Spleen (tissue), 11 donors: ENCODE results near the gene ILKAP. TPM values are rescaled to one million over a fixed set of nuclear protein-coding genes. Genes with fewer than 3 reads are reported as not detected.

Experiments used
- DNase-seq: peaks from one replicate; pipeline ENCODE4 v3.0.0-alpha.2; 2020
- H3K27ac ChIP-seq, 8 donors: fragments of 200-600 bp; sonication (generic) in 7 of 8; 1 replicate in 4 of 8; 2 replicates in 4 of 8; pipeline versions ENCODE4 v1.5.0 to v1.8.0; 2016 to 2021; ENCODE audit warnings: inconsistent platforms in 4 of 8, mild to moderate bottlenecking in 4 of 8, moderate library complexity in 1 of 8
- H3K27me3 ChIP-seq, 7 donors: fragments of 200-600 bp; sonication (generic) in 6 of 7; replicated peaks in 1 of 7; 1 replicate in 4 of 7; 2 replicates in 3 of 7; pipeline versions ENCODE4 v1.5.0 to v1.8.0; 2016 to 2021; ENCODE audit warnings: inconsistent platforms in 3 of 7, mild to moderate bottlenecking in 1 of 7
- H3K36me3 ChIP-seq, 6 donors: fragments of 200-600 bp; sonication (generic) in 5 of 6; 1 replicate in 4 of 6; 2 replicates in 2 of 6; pipeline versions ENCODE4 v1.5.0 to v1.8.0; 2016 to 2021; ENCODE audit warnings: inconsistent platforms in 2 of 6
- H3K4me1 ChIP-seq, 6 donors: fragments of 200-600 bp; sonication (generic) in 5 of 6; 1 replicate in 3 of 6; 2 replicates in 3 of 6; pipeline versions ENCODE4 v1.5.0 to v1.8.0; 2016 to 2021; ENCODE audit warnings: inconsistent platforms in 3 of 6
- H3K4me3 ChIP-seq, 8 donors: fragments of 200-600 bp; sonication (generic) in 7 of 8; 1 replicate in 4 of 8; 2 replicates in 4 of 8; pipeline versions ENCODE4 v1.5.0 to v1.8.0; 2016 to 2021; ENCODE audit warnings: inconsistent platforms in 4 of 8, mild to moderate bottlenecking in 4 of 8, moderate library complexity in 2 of 8
- H3K9me3 ChIP-seq, 8 donors: fragments of 200-600 bp; sonication (generic) in 7 of 8; 1 replicate in 4 of 8; 2 replicates in 4 of 8; pipeline versions ENCODE4 v1.5.0 to v1.8.0; 2016 to 2021; ENCODE audit warnings: inconsistent platforms in 4 of 8
- POLR2A ChIP-seq, 3 donors: fragments of 450-650 bp; IDR thresholded peaks; one replicate each; pipeline ENCODE4 v1.5.1; 2017; ENCODE audit warnings: antibody characterized with exemption in 3 of 3, mild to moderate bottlenecking in 1 of 3
- POLR2AphosphoS5 ChIP-seq, 3 donors: sonication (generic); formaldehyde crosslinking; IDR thresholded peaks; one replicate each; pipeline ENCODE4 v1.5.1; 2017; ENCODE audit warnings: antibody characterized with exemption in 3 of 3
- WGBS, 5 donors: extraction: QIAGEN DNeasy Blood & Tissue Kit in 3 of 5; methylation state at CpG; one replicate each; pipeline versions ENCODE4 v1.1.5 to v1.1.7; 2013 to 2018; 5-methylcytosine and 5-hydroxymethylcytosine counted together
- intact Hi-C: fragments of 100-400 bp; cut with DNase I; formaldehyde crosslinking; loops from one replicate; pipeline ENCODE4 v1.15.0; 2023; ENCODE audit warnings: low total_unique reads
- polyA plus RNA-seq, 3 donors: library from polyadenylated mRNA; stranded (reverse); fragments of 200-250 nt; gene quantifications; one replicate each; pipeline ENCODE4 v1.2.1, GENCODE V29; 2013
- total RNA-seq, 7 donors: library from RNA; depleted of rRNA in 3 of 7; stranded (reverse); fragments of >200 nt in 3 of 7; fragmentation: NEBNext Ultra II Directional in 4 of 7; extraction: Animal tissue kit (Norgen Biotek cat#: 25700) in 4 of 7; gene quantifications; one replicate each; pipeline versions ENCODE4 v1.1.0 to v1.2.1, GENCODE V29; 2016 to 2021
- TF ChIP-seq, protein P1 (sequence below), 11 experiments: fragments of 200-600 bp in 7 of 11; fragments of 450-650 bp in 4 of 11; sonication (generic) in 4 of 11; IDR thresholded peaks in 8 of 11; conservative IDR thresholded peaks in 3 of 11; 1 replicate in 7 of 11; 2 replicates in 4 of 11; pipeline versions ENCODE4 v1.4.0 to v1.8.0; 2016 to 2021; ENCODE audit warnings: antibody characterized with exemption in 11 of 11, inconsistent platforms in 4 of 11, mild to moderate bottlenecking in 1 of 11
- donor health status: healthy with polysubstance abuse.
- donor health status: DM: no; HTN: no; CAD: no; lungs with moderate emphysema.
- donor health status: DM: no; HTN: no; CAD: no.
- donor health status: Bipolar disorder and iron deficiency.
- donor health status: healthy.
- donor health status: DM: no; HTN: no; CAD: no.
- donor health status: DM: yes; HTN: yes; CAD: no.

ILKAP gene
- total and polyA plus RNA-seq, 10 donors = 39.7 to 64.5 (median 50.1) TPM

DNA sequence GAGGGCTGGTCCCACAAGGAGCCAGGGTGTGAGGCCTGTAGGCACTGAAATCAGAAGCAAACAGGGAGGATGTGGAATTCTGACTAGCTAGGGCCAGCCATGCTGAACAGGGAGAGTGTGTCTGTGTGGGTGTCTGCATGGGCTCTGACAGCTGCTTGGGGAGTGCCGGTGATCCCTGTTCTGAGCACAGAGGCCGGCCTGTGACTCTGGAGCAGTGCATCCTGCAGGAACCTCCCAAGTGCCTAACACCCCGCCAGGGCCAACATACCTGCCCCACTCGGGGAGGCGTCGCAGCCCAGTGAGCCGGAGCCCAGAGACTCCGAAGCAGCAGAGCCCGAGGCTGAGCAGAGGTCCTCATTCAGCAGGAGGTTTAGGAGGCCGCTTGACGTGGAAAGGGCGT, 47.8 kb upstream of the ILKAP start:
- H3K9me3 ChIP-seq = no peaks in the 10 kb centered on the region
- H3K36me3 ChIP-seq = peaks cover 0 to 100% (median 59%) of the 10 kb centered on the region in 6 donors
- TF ChIP-seq POLR2AphosphoS5 (IDR thresholded peaks at IDR 0.05) (no peak), POLR2A (IDR thresholded peaks at IDR 0.05) (no peak)
- TF ChIP-seq, protein P1, sequence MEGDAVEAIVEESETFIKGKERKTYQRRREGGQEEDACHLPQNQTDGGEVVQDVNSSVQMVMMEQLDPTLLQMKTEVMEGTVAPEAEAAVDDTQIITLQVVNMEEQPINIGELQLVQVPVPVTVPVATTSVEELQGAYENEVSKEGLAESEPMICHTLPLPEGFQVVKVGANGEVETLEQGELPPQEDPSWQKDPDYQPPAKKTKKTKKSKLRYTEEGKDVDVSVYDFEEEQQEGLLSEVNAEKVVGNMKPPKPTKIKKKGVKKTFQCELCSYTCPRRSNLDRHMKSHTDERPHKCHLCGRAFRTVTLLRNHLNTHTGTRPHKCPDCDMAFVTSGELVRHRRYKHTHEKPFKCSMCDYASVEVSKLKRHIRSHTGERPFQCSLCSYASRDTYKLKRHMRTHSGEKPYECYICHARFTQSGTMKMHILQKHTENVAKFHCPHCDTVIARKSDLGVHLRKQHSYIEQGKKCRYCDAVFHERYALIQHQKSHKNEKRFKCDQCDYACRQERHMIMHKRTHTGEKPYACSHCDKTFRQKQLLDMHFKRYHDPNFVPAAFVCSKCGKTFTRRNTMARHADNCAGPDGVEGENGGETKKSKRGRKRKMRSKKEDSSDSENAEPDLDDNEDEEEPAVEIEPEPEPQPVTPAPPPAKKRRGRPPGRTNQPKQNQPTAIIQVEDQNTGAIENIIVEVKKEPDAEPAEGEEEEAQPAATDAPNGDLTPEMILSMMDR (IDR thresholded peaks at IDR 0.05 in 8 of 11, conservative IDR thresholded peaks at IDR 0.05 in 3 of 11) = no peak
- H3K27me3 ChIP-seq = no peaks in the 10 kb centered on the region
- no peak overlapping the region for H3K27ac ChIP-seq
- 94 to 98% (median 96%) methylated on average over 9 to 12 of the region's 12 CpGs for WGBS, 5 donors
- no peaks in the 10 kb centered on the region for H3K4me1 ChIP-seq
- DNase-seq = peak; percentile 70
- intact Hi-C loops = no loop called here
- no peak overlapping the region for H3K4me3 ChIP-seq

DNA sequence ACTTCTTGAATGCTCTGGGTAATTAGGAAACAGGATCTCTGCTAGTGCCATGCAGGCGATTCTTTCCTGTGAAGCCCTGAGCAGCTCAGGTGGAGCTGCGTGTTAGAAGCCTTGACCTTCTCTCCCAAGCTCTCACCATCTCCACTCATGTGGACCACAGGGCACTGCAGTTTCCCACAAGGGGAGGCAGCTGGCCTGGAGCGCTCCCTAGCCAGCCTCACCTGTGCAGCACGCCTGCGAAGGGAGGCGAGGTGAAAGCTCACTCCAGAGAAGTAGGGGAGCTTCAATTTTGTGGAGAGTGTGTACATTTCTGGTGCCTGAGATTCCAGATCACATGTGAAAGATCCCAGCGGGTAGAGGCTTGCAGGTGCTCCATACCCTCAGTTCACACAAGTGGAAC, 47.4 kb upstream of the ILKAP start:
- DNase-seq = peak; percentile 22
- H3K4me3 ChIP-seq = no peak overlapping the region
- H3K27ac ChIP-seq = no peak overlapping the region
- 84 to 96% (median 94%) methylated on average over 6 to 7 of the region's 7 CpGs for WGBS, 5 donors
- intact Hi-C loops = no loop called here
- peaks cover 0 to 100% (median 58%) of the 10 kb centered on the region in 6 donors for H3K36me3 ChIP-seq
- no peaks in the 10 kb centered on the region for H3K4me1 ChIP-seq
- no peaks in the 10 kb centered on the region for H3K27me3 ChIP-seq
- H3K9me3 ChIP-seq = no peaks in the 10 kb centered on the region
- TF ChIP-seq POLR2A (IDR thresholded peaks at IDR 0.05) = no peak

DNA sequence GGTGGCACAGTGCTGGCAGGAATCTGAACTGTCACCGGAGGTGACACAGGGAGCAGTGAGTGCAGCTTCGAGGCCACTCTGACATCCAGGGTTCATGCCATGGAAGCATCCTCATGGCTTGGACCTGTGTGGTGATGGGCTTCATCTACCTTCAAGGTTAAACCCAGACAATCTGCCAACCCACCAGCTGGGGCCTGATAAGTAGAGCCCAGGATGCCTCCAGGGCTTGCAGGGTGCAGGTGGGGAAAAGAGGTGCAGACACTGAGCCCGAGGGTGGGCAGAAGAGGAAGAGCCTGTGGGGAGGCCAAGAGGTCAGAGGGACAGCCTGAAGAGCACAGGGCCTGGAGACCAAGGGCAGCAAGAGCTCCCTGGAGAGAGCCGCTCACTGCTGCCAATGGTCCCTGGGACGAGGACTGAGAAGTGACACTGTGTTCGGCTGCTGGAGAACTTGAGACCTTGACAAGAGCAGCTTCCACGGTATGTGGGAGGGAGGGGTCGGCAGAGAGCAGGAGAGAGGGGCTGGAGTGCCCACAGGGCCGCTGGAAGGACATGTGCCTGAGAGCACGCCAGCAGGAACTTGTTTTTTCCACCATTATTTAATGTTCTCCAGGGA, 44.5 kb upstream of the ILKAP start:
- H3K4me3 ChIP-seq = no peak overlapping the region
- no peaks in the 10 kb centered on the region for H3K27me3 ChIP-seq
- TF ChIP-seq POLR2AphosphoS5 (IDR thresholded peaks at IDR 0.05) = peak in 1 of 3 donors; percentile 37
- TF ChIP-seq, protein P1 (IDR thresholded peaks at IDR 0.05 in 8 of 11, conservative IDR thresholded peaks at IDR 0.05 in 3 of 11) = no peak
- no peaks in the 10 kb centered on the region for H3K9me3 ChIP-seq
- H3K4me1 ChIP-seq = peaks cover 0 to 8% (median 4%) of the 10 kb centered on the region in 6 donors
- H3K27ac ChIP-seq = peak overlapping the region in 1 of 8 donors; percentile 18
- 72 to 80% (median 77%) methylated on average over 10 of the region's 10 CpGs for WGBS, 5 donors
- DNase-seq = peak; percentile 51
- intact Hi-C loops = no loop called here
- H3K36me3 ChIP-seq = peaks cover 0 to 87% (median 40%) of the 10 kb centered on the region in 6 donors

DNA sequence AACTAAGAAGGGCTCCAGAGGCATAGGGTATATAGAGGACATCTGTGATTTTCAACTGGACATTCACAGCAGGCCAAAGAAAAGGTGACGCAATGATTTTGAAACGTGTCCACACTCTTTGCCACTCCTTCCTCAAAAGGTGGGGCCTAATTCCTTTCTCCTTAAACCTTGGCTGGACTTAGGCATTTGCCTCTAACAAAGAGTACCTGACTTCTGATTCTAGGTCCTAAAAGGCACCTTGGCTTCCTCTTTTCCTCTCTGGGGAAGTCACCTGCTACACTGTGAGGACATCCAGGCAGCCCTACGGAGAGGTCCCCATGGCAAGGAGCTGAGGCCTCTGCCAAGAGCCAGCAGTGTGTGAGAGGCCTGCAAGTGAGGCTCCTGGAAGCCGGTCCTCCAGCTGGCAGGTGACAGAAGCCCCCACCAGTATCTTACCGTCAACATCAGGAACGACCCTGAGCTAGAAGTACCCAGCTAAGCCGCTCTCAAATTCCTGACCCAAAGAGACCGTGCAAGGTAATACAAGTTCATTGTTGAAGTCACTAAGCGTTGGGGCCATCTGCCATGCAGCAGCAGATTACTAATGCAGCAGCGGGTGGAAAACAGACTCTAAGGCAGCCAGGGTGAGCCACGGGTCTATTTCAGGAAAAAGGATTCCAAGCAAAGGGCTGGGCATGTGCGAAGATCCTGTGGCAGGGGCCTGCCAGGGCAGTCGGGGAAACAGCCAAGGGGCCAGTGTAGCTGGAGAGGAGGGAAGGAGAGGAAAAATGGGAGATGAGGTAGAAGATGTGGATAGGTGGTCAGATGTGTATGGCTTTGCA, 43.7 kb upstream of the ILKAP start:
- Histone ChIP-seq H3K27me3 (no peaks in the 10 kb centered on the region), H3K4me3 (no peak overlapping the region), H3K27ac (no peak overlapping the region), H3K4me1 (peaks cover 0 to 14% (median 9%) of the 10 kb centered on the region in 6 donors), H3K36me3 (peaks cover 0 to 80% (median 32%) of the 10 kb centered on the region in 6 donors), H3K9me3 (no peaks in the 10 kb centered on the region)
- TF ChIP-seq POLR2AphosphoS5 (IDR thresholded peaks at IDR 0.05) (no peak), POLR2A (IDR thresholded peaks at IDR 0.05) (no peak)
- TF ChIP-seq, protein P1 (IDR thresholded peaks at IDR 0.05 in 8 of 11, conservative IDR thresholded peaks at IDR 0.05 in 3 of 11) = no peak
- intact Hi-C loops = no loop called here
- WGBS, 5 donors = 88 to 93% (median 91%) methylated on average over 12 to 13 of the region's 13 CpGs
- peak; percentile 64 for DNase-seq
